K562 (cell line): ENCODE data around the gene GMNN. TPM values are rescaled to one million over a fixed set of nuclear protein-coding genes. Genes with fewer than 3 reads are reported as not detected.
A peak's percentile ranks its signal among the peaks of the same experiment; 100 is the strongest.

Experiments used
- ATAC-seq: fragments of 200-7000 bp; cut with Tn5 transposase; 3 replicates; pipeline ENCODE4 v1.9.1; 2020; ENCODE audit warnings: moderate library complexity
- BruUV-seq: library from RNA; stranded (reverse); fragments of 400-500 nt; replicated peaks from 2 replicates; lab custom pipeline; 2021; lab: Mats Ljungman, UMichigan
- CTCF ChIA-PET: fragments of 300-600 bp; formaldehyde crosslinking; extraction: SDS; loops from one replicate; lab custom pipeline; 2021; ENCODE audit warnings: low intra/inter-chr PET ratio; lab: Yijun Ruan, JAX
- POLR2A ChIA-PET: fragments of 300-600, 350-650 bp; sonication (Branson Sonifier 250); formaldehyde crosslinking; extraction: SDS; loops from one replicate; lab custom pipeline; 2021; ENCODE audit warnings: antibody characterized with exemption, inconsistent platforms; lab: Yijun Ruan, JAX
- DNase-seq, 4 experiments: peaks; one replicate each; pipeline versions ENCODE4 v3.0.0 to v3.0.0-alpha.2; 2011 to 2018; ENCODE audit warnings: low spot score in 3 of 4, mixed read lengths in 3 of 4; ENCODE audit errors: extremely low read depth in 1 of 4
- FAIRE-seq: peaks from 2 replicates; lab custom pipeline; 2011; peaks lifted over from hg19 to GRCh38; lab: Jason Lieb, UNC
- H2AFZ ChIP-seq: 2 replicates; pipeline ENCODE4 v1.6.0; 2011; ENCODE audit warnings: low read depth, low read length, control low read depth, inconsistent platforms
- H3K27ac ChIP-seq: fragments of 200-600 bp; 3 replicates; pipeline ENCODE4 v1.8.0; 2011; ENCODE audit warnings: low read depth, mild to moderate bottlenecking, control low read depth, inconsistent platforms, low read length, moderate library complexity, mixed read lengths; ENCODE audit errors: extremely low read depth
- H3K27me3 ChIP-seq, 2 experiments: fragments of 300-600 bp in 1 of 2; 2 replicates in 1 of 2; 3 replicates in 1 of 2; pipeline versions ENCODE4 v1.6.0 to v1.8.0; 2011; ENCODE audit warnings: inconsistent platforms in 2 of 2, low read length in 2 of 2, mild to moderate bottlenecking in 1 of 2, mixed read lengths in 1 of 2, moderate library complexity in 1 of 2; ENCODE audit not compliant: control insufficient read depth in 2 of 2, insufficient read depth in 2 of 2
- H3K36me3 ChIP-seq: fragments of 300-600 bp; 3 replicates; pipeline ENCODE4 v1.8.0; 2011; ENCODE audit warnings: mild to moderate bottlenecking, low read length, inconsistent platforms; ENCODE audit not compliant: control insufficient read depth, insufficient read depth
- H3K4me1 ChIP-seq, 2 experiments: fragments of 200-600 bp in 1 of 2; replicated peaks in 1 of 2; 2 replicates in 1 of 2; 3 replicates in 1 of 2; pipeline versions ENCODE4 v1.5.1 to v1.8.0; 2011; ENCODE audit warnings: inconsistent platforms in 2 of 2, low read length in 2 of 2, mild to moderate bottlenecking in 1 of 2, mixed read lengths in 1 of 2, moderate library complexity in 1 of 2; ENCODE audit not compliant: control insufficient read depth in 2 of 2, insufficient read depth in 2 of 2
- H3K4me2 ChIP-seq: 2 replicates; pipeline ENCODE4 v1.6.1; 2011; ENCODE audit warnings: low read length, control low read depth, inconsistent platforms, mixed read lengths; ENCODE audit not compliant: insufficient read depth
- H3K4me3 ChIP-seq: fragments of 200-600 bp; sonication (generic), shearing (Covaris generic); 2 replicates; pipeline ENCODE4 v1.5.1; 2016; ENCODE audit warnings: control low read depth, inconsistent platforms
- H3K79me2 ChIP-seq: fragments of 200-600 bp; 3 replicates; pipeline ENCODE4 v1.8.0; 2011; ENCODE audit warnings: low read length, inconsistent platforms; ENCODE audit not compliant: control insufficient read depth, insufficient read depth
- H3K9ac ChIP-seq, 2 experiments: 2 replicates each; pipeline versions ENCODE4 v1.6.0 to v1.6.1; 2011; ENCODE audit warnings: low read depth in 2 of 2, low read length in 2 of 2, control low read depth in 1 of 2, inconsistent platforms in 1 of 2, mild to moderate bottlenecking in 1 of 2, mixed read lengths in 1 of 2; ENCODE audit not compliant: insufficient read depth in 1 of 2
- H3K9me1 ChIP-seq: one replicate; pipeline ENCODE4 v1.6.0; 2011; ENCODE audit warnings: inconsistent platforms, mild to moderate bottlenecking, low read length, moderate library complexity; ENCODE audit not compliant: control insufficient read depth, insufficient read depth
- H3K9me3 ChIP-seq: replicated peaks from 2 replicates; pipeline ENCODE4 v1.5.1; 2011; ENCODE audit warnings: low read depth, low read length, inconsistent platforms; ENCODE audit not compliant: control insufficient read depth, insufficient read depth
- H4K20me1 ChIP-seq: replicated peaks from 2 replicates; pipeline ENCODE4 v1.6.1; 2011; ENCODE audit warnings: low read length, inconsistent platforms, mixed read lengths; ENCODE audit not compliant: control insufficient read depth, insufficient read depth
- AFF1 ChIP-seq, 2 experiments: fragments of 450-650 bp; IDR thresholded peaks; 2 replicates each; pipeline ENCODE4 v1.6.1; 2018; ENCODE audit warnings: mild to moderate bottlenecking in 2 of 2, low read depth in 1 of 2; ENCODE audit not compliant: partially characterized antibody in 2 of 2
- ARID1B ChIP-seq: fragments of 450-650 bp; IDR thresholded peaks from 2 replicates; pipeline ENCODE4 v1.6.1; 2016; ENCODE audit warnings: antibody characterized with exemption, mild to moderate bottlenecking, inconsistent platforms
- CTBP1 ChIP-seq: fragments of 450-650 bp; IDR thresholded peaks from 2 replicates; pipeline ENCODE4 v1.6.1; 2016; ENCODE audit warnings: borderline replicate concordance
- DMBX1 ChIP-seq: fragments of 250-450 bp; sonication (Bioruptor Pico); IDR thresholded peaks from 2 replicates; pipeline ENCODE4 v1.8.0; 2022; ENCODE audit warnings: inconsistent platforms, mild to moderate bottlenecking, moderate library complexity, borderline replicate concordance
- ESRRA ChIP-seq: fragments of 450-650 bp; IDR thresholded peaks from 2 replicates; pipeline ENCODE4 v1.6.1; 2014; ENCODE audit warnings: low read depth, mild to moderate bottlenecking, moderate library complexity, borderline replicate concordance
- RFX1 ChIP-seq: fragments of 450-650 bp; IDR thresholded peaks from 2 replicates; pipeline ENCODE4 v1.6.1; 2016; ENCODE audit warnings: mild to moderate bottlenecking, moderate library complexity
- TFAM ChIP-seq: fragments of 250-450 bp; sonication (Bioruptor Pico); conservative IDR thresholded peaks from 2 replicates; pipeline ENCODE4 v1.5.0; 2021; ENCODE audit warnings: mild to moderate bottlenecking, moderate library complexity
- WGBS: fragments of 100-300 bp; shearing (Covaris generic); methylation state at CpG from one replicate; pipeline ENCODE4 v1.1.6; 2016; ENCODE audit warnings: low coverage, mixed read lengths; ENCODE audit not compliant: insufficient coverage; ENCODE audit errors: missing lambda C conversion rate; 5-methylcytosine and 5-hydroxymethylcytosine counted together
- in situ Hi-C: fragments of 300-500 bp; cut with MboI; formaldehyde crosslinking; loops from 4 replicates; pipeline ENCODE4 v1.15.0; 2018; ENCODE audit warnings: inconsistent platforms, mixed read lengths
- intact Hi-C: fragments of 100-400 bp; cut with micrococcal nuclease; formaldehyde crosslinking; loops from 2 replicates; pipeline ENCODE4 v1.14.2; 2022
- polyA plus RNA-seq, 8 experiments: library from polyadenylated mRNA; depleted of rRNA in 4 of 8; stranded (reverse) in 5 of 8; unstranded in 3 of 8; fragments of >200 nt; fragmentation: Nextera tagmentation in 2 of 8; fragmentation: Illumina TruSeq in 1 of 8; extraction: Ambion mirVana in 2 of 8; extraction: Trizol in 1 of 8; gene quantifications; 2 replicates each; pipeline versions ENCODE4 v1.2.1 to v1.2.3, GENCODE V29; 2011 to 2014; ENCODE audit warnings: inconsistent platforms in 1 of 8, missing spikeins in 1 of 8
- total RNA-seq, 7 experiments: library from RNA; depleted of rRNA in 6 of 7; stranded (reverse); fragments of >200 nt in 6 of 7; fragmentation: Illumina TruSeq in 2 of 7; extraction: Trizol in 2 of 7; gene quantifications; 2 replicates each; pipeline versions ENCODE4 v1.2.1 to v1.2.3, GENCODE V29; 2011 to 2021; ENCODE audit warnings: low replicate concordance in 1 of 7

The GMNN gene
- total and polyA plus RNA-seq, 9 of the 15 experiments (the other 6 are each of a cell fraction or from before 2014, with no cell fraction given), result 144 to 370 (median 210) TPM

GRCh38 chr6:24798740-24799540 lies 24.2 kb downstream of the GMNN start, which contains the start of gene ARMH2:
TSS of gene ARMH2 (minus strand) at chr6:24798917. CDS start at chr6:24798857, 60 bp downstream.
- ATAC-seq (peak; percentile 42; the same call in 2 of the 3 replicates), FAIRE-seq (no peak), DNase-seq (no peak)
- ChIA-PET CTCF (no interaction called here), POLR2A (interaction anchor here (0.6 to 2.5 kb wide), 4 partner anchors 9 to 17 kb away, joined by 3 to 12 read pairs (median 5); no protein-coding TSS in a partner anchor)
- Histone ChIP-seq H3K9me3 (no peaks in the 10 kb centered on the region), H3K4me2 (no peak within 1 kb of the TSS), H2AFZ (no peak within 1 kb of the TSS), H3K27me3 (peaks cover 3 to 4% of the 10 kb centered on the region in 2 experiments; a peak in 3 of 5 replicates), H3K79me2 (no peaks in the 10 kb centered on the region), H3K36me3 (no peaks in the 10 kb centered on the region), H3K4me3 (no peak within 1 kb of the TSS), H3K9ac (no peak within 1 kb of the TSS), H3K27ac (no peak within 1 kb of the TSS), H3K4me1 (peaks cover 3 to 6% of the 10 kb centered on the region in 2 experiments; a peak in 2 of 5 replicates), H3K9me1 (no peaks in the 10 kb centered on the region), H4K20me1 (no peaks in the 10 kb centered on the region)
- intact Hi-C loops (no loop called here), in situ Hi-C loops (no loop called here)
- 65% methylated on average over 13 of the region's 13 CpGs for WGBS
- 0 out of 2 replicates have a peak, but pooled peaks have one; percentile 12 for TF ChIP-seq RFX1
- TF ChIP-seq DMBX1 (CRISPR knock-in tag), result no peak
- no TSS peak for BruUV-seq

GRCh38 chr6:24799541-24799915 lies 24.8 kb downstream of the GMNN start:
- no peaks in the 10 kb centered on the region for H4K20me1 ChIP-seq
- no TSS peak for BruUV-seq
- no peak overlapping the region for H3K27ac ChIP-seq
- CTCF ChIA-PET, result no interaction called here
- peak in 2 of 4 experiments; percentile 24 to 34 for DNase-seq
- H3K9me3 ChIP-seq, result no peaks in the 10 kb centered on the region
- H3K36me3 ChIP-seq, result no peaks in the 10 kb centered on the region
- no peak overlapping the region for H2AFZ ChIP-seq
- no peaks in the 10 kb centered on the region for H3K79me2 ChIP-seq
- no peak overlapping the region for H3K4me2 ChIP-seq
- 18% methylated on average over 1 of the region's 1 CpG for WGBS
- no peak for FAIRE-seq
- POLR2A ChIA-PET, result interaction anchor here (1.8 kb wide), 1 partner anchor 9 kb away, joined by 7 read pairs; no protein-coding TSS in a partner anchor
- no peak overlapping the region for H3K9ac ChIP-seq
- ATAC-seq, result peak; percentile 41; the same call in 2 of the 3 replicates
- peaks cover 3 to 6% of the 10 kb centered on the region in 2 experiments; a peak in 2 of 5 replicates for H3K4me1 ChIP-seq
- no peak overlapping the region for H3K4me3 ChIP-seq
- intact Hi-C loops (no loop called here), in situ Hi-C loops (no loop called here)
- no peaks in the 10 kb centered on the region for H3K9me1 ChIP-seq
- H3K27me3 ChIP-seq, result peaks cover 3 to 4% of the 10 kb centered on the region in 2 experiments; a peak in 3 of 5 replicates
- TF ChIP-seq ARID1B (0 out of 2 replicates have a peak, but pooled peaks have one; percentile 12), AFF1 (IDR thresholded peaks at IDR 0.05; ENCODE audit: low read depth in 1 of 2, partially characterized antibody in 2 of 2) (peak in 1 of 2 experiments; percentile 31), TFAM (CRISPR knock-in tag) (no peak), CTBP1 (0 out of 2 replicates have a peak, but pooled peaks have one; percentile 14), ESRRA (peak; percentile 57; the same call in 1 of the 2 replicates)
